UCSD-AML1 (cell line): ENCODE measurements around the gene MYOG.

Experiments used
- DNase-seq: peaks from one replicate; lab custom pipeline; 2025; ENCODE audit not compliant: unreplicated experiment; lab: John Stamatoyannopoulos, UW

MYOG gene

DNA sequence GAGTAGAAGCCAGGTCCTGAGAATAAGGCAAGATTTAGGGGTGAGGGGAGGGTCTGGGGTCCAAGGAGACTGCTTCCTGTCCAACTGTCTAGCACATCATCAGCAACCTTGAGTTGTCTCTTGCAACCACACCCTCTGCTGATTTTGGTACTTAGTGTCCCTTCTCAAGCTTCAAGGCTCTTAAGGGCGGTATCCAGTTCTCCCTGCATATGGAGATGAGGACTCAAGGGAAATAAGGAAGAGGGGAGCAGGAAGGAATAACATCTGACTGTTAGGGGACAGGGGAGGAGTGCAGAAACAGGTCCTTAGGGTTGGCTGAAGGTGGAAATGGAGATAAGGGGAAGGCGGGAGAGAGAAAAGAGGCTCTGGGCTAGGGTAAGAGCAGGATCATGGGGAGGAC is 12.3 kb downstream of the MYOG start:
- no peak for DNase-seq

DNA sequence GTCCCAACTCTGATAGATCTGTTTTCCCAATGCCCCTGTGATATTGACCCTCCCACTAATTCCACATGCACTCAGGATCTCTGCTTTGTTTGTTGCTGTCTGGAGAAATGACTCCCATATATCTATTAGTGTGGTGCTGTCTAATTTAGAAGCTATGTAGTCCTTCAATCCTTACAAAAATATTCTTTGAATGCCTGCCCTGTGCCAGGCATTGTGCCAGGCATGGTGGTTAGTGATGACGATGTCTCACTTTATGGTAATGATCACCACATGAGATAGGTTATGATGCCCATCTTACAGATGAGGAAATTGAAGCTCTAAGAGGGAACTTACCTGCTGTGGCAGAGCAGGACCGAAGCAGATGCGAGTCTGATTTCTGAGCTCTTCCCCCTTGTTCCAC is 12.9 kb downstream of the MYOG start:
- DNase-seq = no peak

DNA sequence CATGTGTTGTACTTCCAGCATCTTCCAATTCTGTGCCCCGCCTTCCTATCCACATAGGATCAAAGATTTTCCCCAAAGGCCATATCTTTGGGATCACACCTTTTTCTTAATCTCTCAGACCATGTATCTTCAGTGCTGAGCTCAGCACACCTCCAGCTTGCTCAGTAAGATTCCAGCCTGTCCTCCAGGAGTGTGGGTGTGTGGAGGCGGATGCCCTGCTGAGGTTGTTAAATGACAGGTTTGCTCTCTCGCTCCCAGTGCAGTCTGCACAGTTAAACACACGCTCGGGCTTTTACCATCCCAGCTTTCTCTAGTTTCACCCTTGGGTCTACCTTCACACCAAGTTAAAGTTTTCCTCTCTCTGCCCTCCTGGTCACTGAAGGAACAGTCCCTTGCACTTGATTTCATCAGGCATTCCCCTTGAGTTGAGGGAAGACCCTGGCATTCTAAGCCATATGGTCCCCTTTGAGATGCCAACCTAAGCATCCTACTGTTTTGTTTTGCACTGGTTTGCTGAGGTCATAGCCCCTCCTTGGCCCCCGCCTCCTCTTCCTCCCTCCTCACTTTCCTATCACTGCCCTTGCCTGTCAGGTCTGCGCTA is 13.7 kb downstream of the MYOG start:
- DNase-seq = no peak

DNA sequence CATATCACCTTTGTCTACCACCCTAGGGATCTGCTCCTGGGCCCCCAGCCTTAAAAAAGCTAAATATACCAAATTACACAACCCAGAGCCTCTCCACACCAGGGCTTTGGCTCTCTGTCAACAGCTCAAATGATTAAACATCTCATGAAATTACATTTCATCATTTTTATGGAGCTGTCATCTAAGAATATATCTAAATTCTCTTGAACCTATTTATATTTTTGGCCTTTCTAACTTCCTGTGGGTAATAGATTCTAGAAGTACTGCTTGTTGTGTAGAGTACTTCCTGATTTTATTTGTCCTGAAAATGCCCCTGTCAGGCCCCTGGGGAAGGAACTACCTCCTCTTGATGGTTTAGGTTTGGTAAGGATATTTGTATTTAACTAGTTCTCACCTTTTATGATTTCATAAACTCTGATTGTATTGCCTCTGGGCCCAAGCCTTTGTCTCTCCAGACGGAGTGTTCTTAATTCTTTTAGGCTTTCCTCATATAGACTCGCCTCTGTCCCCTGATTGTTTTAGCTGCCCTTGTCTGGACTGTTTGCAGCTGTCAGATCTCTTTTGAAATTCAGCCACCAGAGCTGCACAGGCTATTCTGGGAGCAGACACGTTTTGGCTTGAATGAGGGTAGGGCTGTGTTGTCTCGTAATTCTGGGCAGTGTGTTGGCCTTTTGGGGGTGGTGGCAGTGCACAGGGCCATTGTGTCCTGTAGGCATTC is 16.6 kb downstream of the MYOG start:
- no peak for DNase-seq

DNA sequence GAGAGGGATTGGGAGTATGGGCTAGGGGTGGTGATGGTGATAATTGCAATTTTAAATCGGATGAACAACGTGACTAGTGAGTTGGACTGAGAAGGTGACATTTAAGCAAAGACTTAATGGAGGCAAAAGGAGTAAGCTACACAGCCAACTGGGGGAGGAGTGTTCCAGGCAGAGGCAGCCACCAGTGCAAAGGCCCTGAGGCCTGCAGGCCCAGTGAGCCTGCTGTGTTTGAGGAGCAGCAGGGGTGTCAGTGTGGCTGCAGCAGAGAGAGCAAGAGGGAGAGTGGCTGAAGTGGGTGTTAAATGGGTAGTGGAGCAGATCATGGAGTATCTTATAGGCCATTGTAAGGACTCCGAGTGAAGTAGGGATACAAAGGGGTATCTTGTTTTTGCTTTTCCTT is 18.8 kb downstream of the MYOG start:
- DNase-seq = no peak

DNA sequence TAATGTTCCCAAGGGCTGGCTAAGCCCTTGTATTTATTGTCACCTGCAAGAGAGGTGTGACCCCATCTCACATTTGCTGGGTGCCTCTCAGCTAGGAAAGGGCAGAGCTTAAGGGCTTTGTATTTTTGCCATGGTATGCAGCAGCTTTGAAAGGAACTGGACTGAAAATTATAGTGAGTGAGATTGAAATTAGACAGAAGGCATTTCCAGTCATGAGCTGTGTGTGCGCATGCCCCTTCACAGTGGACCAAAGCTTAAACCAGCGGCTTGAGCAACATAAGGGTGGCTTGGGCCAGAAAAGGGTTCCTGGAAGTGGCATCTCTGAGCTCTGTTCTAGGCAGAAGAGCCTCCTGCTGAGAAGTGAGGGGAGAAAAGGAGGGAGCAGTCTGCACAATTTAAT is 19.8 kb downstream of the MYOG start:
- no peak for DNase-seq

DNA sequence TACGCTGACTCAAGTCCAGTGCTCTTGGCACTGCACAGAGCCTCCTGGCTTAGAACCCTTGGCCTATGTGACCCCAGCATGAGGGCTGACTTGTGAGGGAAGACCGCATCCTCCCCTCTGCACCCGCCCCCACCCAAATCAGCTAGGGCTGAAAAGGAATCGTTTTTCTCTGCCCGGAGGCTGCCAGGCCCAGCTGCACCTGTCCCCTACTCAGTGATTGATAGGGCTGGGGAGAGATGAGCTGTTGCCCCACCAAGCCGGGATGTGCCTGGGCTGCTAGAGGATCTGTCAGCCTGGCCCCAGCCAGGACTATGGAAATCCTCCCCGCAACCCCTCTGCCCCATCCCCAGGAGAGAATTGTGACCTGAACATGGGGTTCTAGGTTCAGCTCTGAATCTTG is 20.6 kb downstream of the MYOG start:
- DNase-seq = no peak

DNA sequence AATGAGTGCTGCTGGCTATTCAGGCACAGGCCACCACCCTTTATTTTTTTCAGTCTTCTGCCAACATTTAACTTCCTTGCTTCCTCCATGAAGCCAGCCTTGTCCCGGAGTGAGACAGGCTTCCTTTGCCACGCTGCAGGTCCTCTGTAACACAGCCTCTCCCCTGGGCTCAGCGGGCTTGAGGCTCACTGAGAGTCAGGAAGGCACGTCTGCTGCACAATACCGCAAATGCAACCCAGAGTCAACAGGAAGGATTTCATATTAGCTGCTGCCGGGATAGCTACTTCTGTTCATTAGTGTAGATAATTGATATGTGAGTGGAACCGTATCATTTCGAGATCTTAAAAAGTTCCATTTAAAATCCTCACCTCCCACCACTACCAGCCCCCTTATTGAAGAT is 22.5 kb downstream of the MYOG start:
- peak; percentile 62 for DNase-seq

DNA sequence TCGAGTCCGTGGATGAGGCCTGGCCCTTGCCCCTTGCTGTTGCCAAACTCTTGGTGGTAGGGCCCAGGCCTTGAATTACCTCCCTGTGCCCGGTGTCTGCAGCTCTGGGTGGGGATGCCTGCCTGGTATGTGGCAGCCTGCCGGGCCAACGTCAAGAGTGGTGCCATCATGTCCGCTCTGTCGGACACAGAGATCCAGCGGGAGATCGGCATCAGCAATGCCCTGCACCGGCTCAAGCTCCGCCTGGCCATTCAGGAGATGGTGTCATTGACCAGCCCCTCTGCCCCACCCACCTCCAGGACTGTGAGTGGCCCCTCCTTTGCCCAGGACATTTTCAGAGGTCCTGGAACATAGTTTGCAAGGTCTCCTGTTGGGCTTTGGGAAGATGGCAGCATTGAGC is 25.7 kb downstream of the MYOG start:
- DNase-seq = no peak

DNA sequence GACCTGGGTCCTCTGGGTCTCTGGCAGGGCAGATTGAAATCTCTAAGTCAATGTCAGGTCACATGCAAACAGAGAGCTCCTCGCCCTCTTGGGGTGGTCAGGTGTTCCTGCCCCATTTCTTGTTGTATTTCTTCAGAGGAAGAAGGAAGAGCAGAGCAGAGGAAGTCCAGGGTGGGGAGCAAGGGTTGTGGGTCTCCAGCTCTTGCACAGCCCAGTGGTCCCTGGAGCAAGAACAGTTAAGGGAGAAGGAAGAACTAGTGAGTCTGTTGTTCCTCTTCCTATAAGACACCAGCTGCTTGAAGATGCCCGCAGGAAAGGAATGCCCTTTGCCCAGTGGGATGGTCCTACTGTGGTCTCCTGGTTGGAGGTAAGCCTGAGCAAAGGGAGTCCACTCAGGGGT is 26.3 kb downstream of the MYOG start:
- no peak for DNase-seq

DNA sequence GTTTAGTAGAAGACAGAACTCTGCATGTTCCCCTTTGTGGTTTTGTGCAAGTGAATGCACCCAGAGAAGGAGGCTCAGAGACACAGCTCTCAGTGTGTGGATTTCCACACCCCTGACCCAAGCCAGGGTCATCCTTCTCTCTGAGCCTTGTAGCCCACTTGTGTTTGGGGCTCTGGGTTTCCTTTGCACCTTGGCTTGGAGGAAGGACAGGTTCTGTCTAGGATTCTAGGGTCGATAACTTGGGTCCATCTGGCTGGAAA is 27.2 kb downstream of the MYOG start:
- no peak for DNase-seq

DNA sequence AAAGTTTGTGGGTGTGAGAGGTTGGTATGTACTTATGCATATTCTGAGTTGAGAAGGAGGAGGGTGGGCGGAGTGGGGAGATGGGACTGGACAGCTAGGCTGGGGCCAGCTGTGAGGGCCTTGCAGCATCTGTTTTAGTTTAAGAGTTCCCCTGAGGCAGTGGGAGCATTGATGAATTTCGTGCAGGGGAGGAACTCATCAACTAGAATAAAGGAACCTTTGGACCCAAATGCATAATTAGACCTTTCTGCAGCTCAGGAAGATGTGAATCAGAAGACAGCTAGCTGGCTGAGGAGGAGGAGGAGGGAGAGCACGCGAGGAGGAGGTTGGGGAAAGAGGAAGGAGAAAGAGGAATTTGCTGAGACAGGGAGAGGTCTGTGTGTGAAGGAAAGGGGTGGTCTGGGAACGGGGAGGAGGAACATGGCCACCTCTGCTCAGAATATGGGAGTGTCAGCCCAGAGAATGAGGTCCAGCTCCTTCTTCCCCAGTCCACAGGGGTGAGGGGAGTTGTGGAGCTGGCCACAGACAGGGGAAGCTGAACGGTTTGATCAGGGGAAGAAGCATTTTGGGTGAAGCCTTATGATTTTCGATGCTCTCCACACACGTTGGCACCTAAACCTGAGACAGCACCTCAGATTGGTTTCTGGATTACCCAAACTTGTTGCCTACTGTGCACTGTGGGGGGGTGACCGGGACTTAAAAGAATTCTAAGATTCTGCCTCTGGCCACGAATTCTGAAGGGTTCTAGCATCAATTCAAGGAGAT is 27.7 kb downstream of the MYOG start:
- DNase-seq = no peak

DNA sequence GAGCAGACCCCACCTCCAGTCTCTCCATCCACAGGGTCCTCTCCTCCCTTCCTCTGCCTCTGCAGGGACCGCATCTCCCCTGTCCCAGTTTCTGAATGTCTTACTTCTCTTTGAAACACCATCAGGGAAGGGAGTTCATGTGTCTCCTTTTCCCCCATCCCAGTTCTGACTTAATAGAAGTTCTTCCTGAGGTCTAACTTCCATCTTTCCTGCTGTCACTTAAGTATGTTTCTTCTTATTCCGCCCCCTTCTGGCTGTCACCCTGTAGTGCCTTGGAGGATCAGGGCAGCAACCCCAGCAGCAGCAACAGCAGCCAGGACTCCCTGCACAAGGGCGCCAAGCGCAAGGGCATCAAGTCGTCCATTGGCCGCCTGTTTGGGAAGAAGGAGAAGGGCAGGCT is 29.3 kb downstream of the MYOG start:
- no peak for DNase-seq

DNA sequence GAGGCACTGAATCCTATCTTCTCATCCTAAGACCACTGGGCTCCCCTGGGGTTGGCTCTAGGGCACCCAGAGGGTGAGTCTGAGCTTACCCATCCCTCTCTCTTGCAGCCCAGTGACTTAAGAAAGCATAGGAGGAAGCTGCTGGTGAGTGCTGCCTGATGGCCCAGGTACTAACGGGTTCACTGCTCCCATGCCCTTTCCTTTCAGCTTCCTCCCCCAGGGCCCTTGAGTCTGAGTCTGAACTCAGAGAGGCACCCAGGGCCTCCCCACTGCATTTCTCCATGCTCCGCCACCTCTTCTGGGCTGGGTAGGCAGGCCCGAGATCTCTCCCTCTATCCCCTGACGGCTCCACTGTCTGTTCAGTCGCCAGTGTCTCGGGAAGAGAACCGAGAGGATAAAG is 29.8 kb downstream of the MYOG start:
- DNase-seq = no peak

DNA sequence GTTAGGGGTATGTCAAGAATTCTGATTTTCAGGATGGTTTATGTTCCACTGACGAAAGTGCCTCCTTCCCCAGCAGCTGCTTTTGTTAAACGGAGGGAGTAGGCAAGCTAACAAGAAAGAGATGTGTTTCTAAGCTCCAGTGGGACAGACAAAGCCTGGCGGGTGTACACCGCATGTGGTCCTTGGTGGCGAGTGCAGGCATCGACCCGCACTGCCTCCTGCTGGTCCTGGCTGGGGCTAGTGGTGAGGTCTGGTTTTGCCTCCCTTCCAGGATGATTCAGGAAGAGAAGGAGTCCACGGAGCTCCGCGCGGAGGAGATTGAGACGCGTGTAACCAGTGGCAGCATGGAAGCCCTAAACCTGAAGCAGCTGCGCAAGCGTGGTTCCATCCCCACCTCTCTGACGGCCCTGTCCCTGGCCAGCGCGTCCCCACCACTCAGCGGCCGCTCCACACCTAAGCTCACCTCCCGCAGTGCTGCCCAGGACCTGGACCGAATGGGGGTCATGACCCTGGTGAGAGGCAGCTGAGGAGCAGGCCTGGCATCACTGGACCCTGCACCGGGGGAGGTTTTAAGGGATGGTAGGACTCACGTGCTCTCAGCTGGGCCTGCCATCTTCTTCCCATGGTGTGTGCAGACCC is 30.5 kb downstream of the MYOG start:
- no peak for DNase-seq

DNA sequence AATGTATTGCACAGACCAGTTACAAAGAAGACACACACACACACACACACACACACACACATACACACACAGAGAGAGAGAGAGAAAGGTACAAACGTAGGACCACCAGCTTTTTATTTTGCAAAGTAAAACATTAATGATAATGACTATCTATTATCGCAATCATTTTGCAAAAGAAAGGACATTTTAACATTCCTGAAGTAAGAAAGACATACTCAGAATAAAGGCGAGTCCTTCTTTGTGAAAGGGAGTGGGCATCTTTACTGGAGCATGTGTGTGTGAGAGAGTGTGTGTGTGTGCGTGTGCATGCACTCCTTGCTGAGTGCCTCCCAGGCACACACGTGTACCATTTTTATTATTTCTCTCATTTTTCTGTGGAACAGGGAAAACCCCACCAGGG is 31.2 kb downstream of the MYOG start:
- DNase-seq = no peak

DNA sequence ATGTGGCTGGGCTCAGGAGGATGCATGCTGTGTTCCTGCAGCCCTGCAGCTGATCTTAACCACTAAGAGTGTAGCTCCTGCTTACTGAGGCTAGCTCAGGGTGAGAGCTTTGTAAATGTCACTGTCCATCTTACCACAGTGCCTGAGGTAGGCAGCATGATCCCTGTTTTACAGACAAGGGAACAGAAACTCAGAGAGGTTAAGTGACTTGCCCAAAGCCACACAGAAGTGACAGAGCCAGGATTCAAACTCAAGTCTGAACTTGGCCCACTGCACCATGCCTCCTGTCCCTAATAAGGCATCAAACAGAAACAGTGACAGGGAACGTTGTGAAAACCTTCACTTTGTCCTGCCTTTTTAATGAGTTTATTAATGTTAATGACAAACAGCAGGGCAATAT is 31.6 kb downstream of the MYOG start:
- no peak for DNase-seq

DNA sequence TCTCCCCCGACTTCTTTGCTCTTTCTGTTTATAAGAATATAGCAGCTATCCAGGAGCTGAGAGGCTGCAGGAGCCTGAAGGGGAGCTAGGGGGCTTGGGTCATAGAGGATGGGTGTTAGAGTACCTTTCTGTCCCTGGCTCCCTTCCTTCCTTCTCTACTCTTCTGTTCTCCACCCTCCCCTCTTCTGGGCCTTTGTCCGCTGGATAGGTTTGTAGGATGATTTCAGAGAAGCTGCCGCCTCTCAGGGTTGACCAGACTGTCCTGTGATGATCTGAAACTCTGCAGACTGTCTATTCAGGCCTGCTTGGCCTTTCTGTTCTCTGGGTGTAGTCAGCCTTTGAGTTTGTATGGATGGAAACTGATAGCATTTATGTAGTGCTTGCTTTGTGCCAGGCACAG is 33.2 kb downstream of the MYOG start:
- DNase-seq = no peak

DNA sequence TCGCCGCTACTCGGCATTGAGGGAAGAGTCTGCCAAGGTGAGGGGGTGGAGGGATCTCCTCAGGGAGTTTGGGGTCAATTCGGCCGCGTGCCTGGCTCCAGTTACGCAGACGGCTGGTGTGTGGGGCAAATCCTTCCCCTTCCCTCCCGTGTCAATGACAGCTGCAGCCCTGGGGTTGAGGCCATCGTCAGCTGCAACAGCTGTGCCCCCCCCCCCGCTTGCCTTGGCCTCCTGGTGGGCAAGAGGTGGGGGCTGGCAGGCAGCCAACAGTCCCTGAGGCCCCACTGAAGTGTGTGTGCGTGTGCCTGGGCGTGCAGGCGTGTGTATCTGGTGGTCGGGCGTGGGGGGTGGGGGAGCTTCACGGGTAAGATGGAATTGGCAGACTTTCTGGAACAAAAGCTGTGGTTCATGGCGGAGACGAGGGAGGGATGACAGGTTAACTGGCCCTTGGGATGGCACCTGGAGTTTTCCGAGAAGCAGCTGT is 33.9 kb downstream of the MYOG start:
- no peak for DNase-seq

DNA sequence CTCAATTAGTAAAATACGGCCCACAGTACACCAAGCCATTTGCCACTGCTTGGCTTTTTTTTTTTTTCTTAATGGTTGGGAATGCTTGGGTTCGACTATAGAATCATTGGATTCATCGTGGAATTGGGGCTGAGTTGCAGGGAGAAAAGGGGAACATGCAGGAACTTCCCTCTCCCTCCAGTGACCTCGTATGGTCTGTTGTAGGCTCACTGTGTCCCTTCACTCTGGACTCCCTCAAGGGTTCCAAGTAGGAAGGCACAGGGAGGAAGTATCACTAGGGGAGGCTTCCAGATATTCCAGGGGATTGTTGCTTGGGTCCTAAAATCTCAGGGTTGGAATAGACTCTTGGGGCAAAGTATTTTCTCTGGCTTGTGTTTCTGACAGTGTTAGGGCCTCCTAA is 35.0 kb downstream of the MYOG start:
- DNase-seq = no peak

DNA sequence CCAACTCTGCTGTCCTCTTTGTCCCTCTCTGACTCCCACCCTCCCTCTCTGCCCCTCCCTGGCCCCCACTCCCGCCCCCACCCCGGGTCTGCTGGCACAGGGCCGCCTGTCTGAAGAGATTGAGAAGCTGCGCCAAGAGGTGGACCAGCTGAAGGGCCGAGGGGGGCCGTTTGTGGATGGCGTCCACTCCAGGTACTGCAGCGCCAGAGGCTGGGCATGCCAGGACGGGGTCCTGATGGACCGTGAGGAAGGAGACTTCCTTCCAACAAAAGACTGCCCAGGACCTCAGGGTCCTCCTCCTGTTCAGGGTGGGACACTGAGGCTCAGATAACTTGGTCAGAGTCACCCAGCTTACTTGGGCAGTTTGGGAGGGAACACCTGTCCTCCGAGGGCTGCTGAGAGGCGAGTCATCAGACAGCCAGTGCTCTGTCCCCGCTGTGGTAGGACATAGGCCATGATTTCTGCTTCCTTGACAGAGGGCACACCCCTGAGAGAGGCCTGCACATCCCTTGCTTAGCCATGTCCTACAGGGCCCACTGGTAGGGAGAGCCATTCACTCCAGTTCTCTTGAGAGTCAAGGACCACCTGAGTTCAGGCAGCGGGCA is 36.1 kb downstream of the MYOG start:
- no peak for DNase-seq

DNA sequence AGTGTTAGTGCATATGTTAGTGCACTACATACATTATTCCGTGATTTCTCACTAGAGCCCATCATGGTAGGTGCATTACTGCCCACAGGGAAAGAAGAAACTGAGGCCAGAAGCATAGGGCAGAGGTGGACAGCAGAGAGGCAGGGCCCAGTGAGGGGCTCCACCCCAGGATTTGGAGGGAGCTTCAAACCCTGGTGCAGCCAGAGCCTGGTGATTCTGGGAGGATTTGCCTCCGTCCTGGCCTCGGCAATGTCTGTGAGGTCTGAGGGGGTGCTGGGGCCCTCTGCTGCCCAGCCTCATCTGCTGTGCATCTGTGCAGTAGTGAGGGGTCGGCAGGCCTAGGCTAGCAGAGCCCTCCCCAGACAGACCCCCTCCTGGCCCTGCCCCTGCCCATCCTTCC is 36.7 kb downstream of the MYOG start:
- DNase-seq = no peak
